ENCODE data around the gene C19orf25.
"Not testable (repeated sequence)": the region's sequence is repeated elsewhere in the genome, so short reads cannot be mapped to it uniquely, and the experiment has no call there.

Gene C19orf25

GRCh38 chr19:1505991-1506881 lies 27.2 kb upstream of the C19orf25 start:
- Histone ChIP-seq H3K9ac (ENCODE audit: low read depth in 1 of 2, low read length in 2 of 2) (no peak overlapping the region), H3K27me3 (ENCODE audit: control insufficient read depth in 1 of 2, insufficient read depth in 2 of 2, low read length in 2 of 2) (peaks cover 5 to 13% of the 10 kb centered on the region in 2 donors), H3K4me1 (ENCODE audit: control insufficient read depth in 1 of 2, insufficient read depth in 2 of 2, low read length in 2 of 2) (peaks cover 19 to 32% of the 10 kb centered on the region in 2 donors), H3K4me3 (ENCODE audit: low read depth in 1 of 2, low read length in 2 of 2) (no peak overlapping the region), H3K27ac (ENCODE audit: low read depth, low read length) (no peak overlapping the region), H3K9me3 (ENCODE audit: control insufficient read depth in 1 of 2, low read length in 2 of 2) (no peaks in the 10 kb centered on the region), H3K36me3 (ENCODE audit: control insufficient read depth in 1 of 2, insufficient read depth in 2 of 2, low read length in 2 of 2) (peaks cover 0 to 5% of the 10 kb centered on the region in 2 donors)

DNA sequence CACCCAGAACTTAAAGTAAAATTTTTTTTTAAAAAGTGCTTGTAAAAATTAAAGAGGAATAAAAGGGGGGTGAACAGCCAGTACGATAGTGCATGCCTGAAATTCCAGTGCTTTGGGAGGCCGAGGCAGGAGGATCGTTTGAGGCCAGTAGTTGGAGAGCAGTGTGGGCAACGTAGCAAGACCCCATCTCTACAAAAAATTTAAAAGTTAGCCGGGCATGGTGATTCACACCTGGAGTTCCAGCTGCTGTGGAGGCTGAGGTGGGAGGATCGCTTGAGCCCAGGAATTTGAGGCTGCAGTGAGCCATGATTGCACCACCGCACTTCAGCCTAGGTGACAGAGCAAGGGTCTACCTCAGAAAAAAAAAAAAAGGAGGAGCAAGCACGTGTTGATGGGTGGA lies 26.0 kb upstream of the C19orf25 start:
- Histone ChIP-seq H3K36me3 (ENCODE audit: control insufficient read depth in 1 of 2, insufficient read depth in 2 of 2, low read length in 2 of 2) (peaks cover 0 to 5% of the 10 kb centered on the region in 2 donors), H3K4me1 (ENCODE audit: control insufficient read depth in 1 of 2, insufficient read depth in 2 of 2, low read length in 2 of 2) (peaks cover 10 to 23% of the 10 kb centered on the region in 2 donors), H3K9me3 (ENCODE audit: control insufficient read depth in 1 of 2, low read length in 2 of 2) (no peaks in the 10 kb centered on the region), H3K9ac (ENCODE audit: low read depth in 1 of 2, low read length in 2 of 2) (no peak overlapping the region), H3K27me3 (ENCODE audit: control insufficient read depth in 1 of 2, insufficient read depth in 2 of 2, low read length in 2 of 2) (peaks cover 5 to 13% of the 10 kb centered on the region in 2 donors), H3K27ac (ENCODE audit: low read depth, low read length) (no peak overlapping the region), H3K4me3 (ENCODE audit: low read depth in 1 of 2, low read length in 2 of 2) (no peak overlapping the region)

- Histone ChIP-seq H3K4me3 (ENCODE audit: low read depth in 1 of 2, low read length in 2 of 2) (peak overlapping the region in 1 of 2 donors; percentile 50), H3K27me3 (ENCODE audit: control insufficient read depth in 1 of 2, insufficient read depth in 2 of 2, low read length in 2 of 2) (peaks cover 5 to 13% of the 10 kb centered on the region in 2 donors), H3K9me3 (ENCODE audit: control insufficient read depth in 1 of 2, low read length in 2 of 2) (no peaks in the 10 kb centered on the region), H3K4me1 (ENCODE audit: control insufficient read depth in 1 of 2, insufficient read depth in 2 of 2, low read length in 2 of 2) (peaks cover 5 to 18% of the 10 kb centered on the region in 2 donors), H3K27ac (ENCODE audit: low read depth, low read length) (no peak overlapping the region), H3K36me3 (ENCODE audit: control insufficient read depth in 1 of 2, insufficient read depth in 2 of 2, low read length in 2 of 2) (peaks cover 0 to 5% of the 10 kb centered on the region in 2 donors), H3K9ac (ENCODE audit: low read depth in 1 of 2, low read length in 2 of 2) (no peak overlapping the region)
Measured at GRCh38 chr19:1503925-1504773, 25.1 kb upstream of the C19orf25 start.

- no peaks in the 10 kb centered on the region for H3K9me3 ChIP-seq (ENCODE audit: control insufficient read depth in 1 of 2, low read length in 2 of 2)
- H3K9ac ChIP-seq (ENCODE audit: low read depth in 1 of 2, low read length in 2 of 2), result peak overlapping the region; percentile 0 to 5
- H3K36me3 ChIP-seq (ENCODE audit: control insufficient read depth in 1 of 2, insufficient read depth in 2 of 2, low read length in 2 of 2), result peaks cover 0 to 5% of the 10 kb centered on the region in 2 donors
- no peak overlapping the region for H3K27ac ChIP-seq (ENCODE audit: low read depth, low read length)
- H3K4me1 ChIP-seq (ENCODE audit: control insufficient read depth in 1 of 2, insufficient read depth in 2 of 2, low read length in 2 of 2), result peaks cover 1 to 14% of the 10 kb centered on the region in 2 donors
- peak overlapping the region; percentile 43 to 50 for H3K4me3 ChIP-seq (ENCODE audit: low read depth in 1 of 2, low read length in 2 of 2)
- peaks cover 5 to 13% of the 10 kb centered on the region in 2 donors for H3K27me3 ChIP-seq (ENCODE audit: control insufficient read depth in 1 of 2, insufficient read depth in 2 of 2, low read length in 2 of 2)
Measured at GRCh38 chr19:1503089-1503924, 24.3 kb upstream of the C19orf25 start.

GRCh38 chr19:1502433-1503088 lies 23.5 kb upstream of the C19orf25 start:
- H3K27me3 ChIP-seq (ENCODE audit: control insufficient read depth in 1 of 2, insufficient read depth in 2 of 2, low read length in 2 of 2), result peaks cover 5 to 13% of the 10 kb centered on the region in 2 donors

GRCh38 chr19:1501200-1501595 lies 22.2 kb upstream of the C19orf25 start:
- Histone ChIP-seq H3K4me3 (ENCODE audit: low read depth in 1 of 2, low read length in 2 of 2) (peak overlapping the region; percentile 17 to 50), H3K27ac (ENCODE audit: low read depth, low read length) (peak overlapping the region; percentile 75), H3K36me3 (ENCODE audit: control insufficient read depth in 1 of 2, insufficient read depth in 2 of 2, low read length in 2 of 2) (peaks cover 0 to 9% of the 10 kb centered on the region in 2 donors), H3K4me1 (ENCODE audit: control insufficient read depth in 1 of 2, insufficient read depth in 2 of 2, low read length in 2 of 2) (peaks cover 0 to 8% of the 10 kb centered on the region in 2 donors), H3K9ac (ENCODE audit: low read depth in 1 of 2, low read length in 2 of 2) (no peak overlapping the region), H3K27me3 (ENCODE audit: control insufficient read depth in 1 of 2, insufficient read depth in 2 of 2, low read length in 2 of 2) (peaks cover 8 to 13% of the 10 kb centered on the region in 2 donors), H3K9me3 (ENCODE audit: control insufficient read depth in 1 of 2, low read length in 2 of 2) (no peaks in the 10 kb centered on the region)

More at GRCh38 chr19:1502433-1503088, 23.5 kb upstream of the C19orf25 start:
- Histone ChIP-seq H3K4me1 (ENCODE audit: control insufficient read depth in 1 of 2, insufficient read depth in 2 of 2, low read length in 2 of 2) (peaks cover 0 to 13% of the 10 kb centered on the region in 2 donors), H3K36me3 (ENCODE audit: control insufficient read depth in 1 of 2, insufficient read depth in 2 of 2, low read length in 2 of 2) (peaks cover 0 to 5% of the 10 kb centered on the region in 2 donors), H3K9me3 (ENCODE audit: control insufficient read depth in 1 of 2, low read length in 2 of 2) (no peaks in the 10 kb centered on the region), H3K4me3 (ENCODE audit: low read depth in 1 of 2, low read length in 2 of 2) (peak overlapping the region in 1 of 2 donors; percentile 43), H3K27ac (ENCODE audit: low read depth, low read length) (no peak overlapping the region), H3K9ac (ENCODE audit: low read depth in 1 of 2, low read length in 2 of 2) (no peak overlapping the region)

- not testable (repeated sequence) for H3K36me3 ChIP-seq (ENCODE audit: control insufficient read depth in 1 of 2, insufficient read depth in 2 of 2, low read length in 2 of 2); H3K9me3 ChIP-seq (ENCODE audit: control insufficient read depth in 1 of 2, low read length in 2 of 2); H3K27ac ChIP-seq (ENCODE audit: low read depth, low read length); H3K9ac ChIP-seq (ENCODE audit: low read depth in 1 of 2, low read length in 2 of 2); H3K4me3 ChIP-seq (ENCODE audit: low read depth in 1 of 2, low read length in 2 of 2)
- Histone ChIP-seq H3K27me3 (ENCODE audit: control insufficient read depth in 1 of 2, insufficient read depth in 2 of 2, low read length in 2 of 2) (peaks cover 8 to 11% of the 10 kb centered on the region in 2 donors), H3K4me1 (ENCODE audit: control insufficient read depth in 1 of 2, insufficient read depth in 2 of 2, low read length in 2 of 2) (peaks cover 6 to 16% of the 10 kb centered on the region in 2 donors)
Measured at GRCh38 chr19:1499231-1499630, 20.2 kb upstream of the C19orf25 start.

DNA sequence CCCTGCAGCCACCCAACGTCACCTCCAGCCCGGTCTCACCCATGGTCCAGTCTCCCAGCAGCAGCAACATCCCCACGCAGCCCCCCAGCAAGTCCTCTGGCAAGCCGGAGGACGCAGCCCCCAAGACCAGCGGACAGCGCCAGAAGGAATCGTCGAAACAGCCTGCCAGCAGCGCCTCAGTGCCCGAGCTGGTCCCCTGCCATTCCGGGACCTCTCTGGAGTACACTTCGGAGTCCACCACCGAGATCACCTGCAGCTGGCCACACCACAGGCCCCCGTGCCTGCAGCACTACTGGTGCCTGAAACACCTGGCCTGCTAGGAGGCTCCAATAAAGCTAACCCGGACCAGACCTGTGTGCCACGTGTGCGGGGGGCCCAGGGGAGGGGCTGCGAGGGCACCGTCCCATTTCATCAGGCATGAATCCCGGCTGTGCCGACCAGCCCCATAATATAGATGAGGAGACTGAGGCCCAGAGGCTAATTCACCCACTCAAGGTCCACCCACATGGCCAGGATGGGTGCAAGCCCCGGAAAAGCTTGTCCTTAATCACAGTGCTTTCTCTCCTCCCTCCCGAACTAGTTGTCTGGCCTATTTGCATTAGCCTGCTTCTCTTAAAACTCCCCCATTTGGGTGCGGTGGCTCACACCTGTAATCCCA lies 18.7 kb upstream of the C19orf25 start:
- H3K4me1 ChIP-seq (ENCODE audit: control insufficient read depth in 1 of 2, insufficient read depth in 2 of 2, low read length in 2 of 2), result peaks cover 22 to 23% of the 10 kb centered on the region in 2 donors
- no peak overlapping the region for H3K9ac ChIP-seq (ENCODE audit: low read depth in 1 of 2, low read length in 2 of 2)
- H3K27ac ChIP-seq (ENCODE audit: low read depth, low read length), result no peak overlapping the region
- H3K9me3 ChIP-seq (ENCODE audit: control insufficient read depth in 1 of 2, low read length in 2 of 2), result no peaks in the 10 kb centered on the region
- peaks cover 0 to 4% of the 10 kb centered on the region in 2 donors for H3K36me3 ChIP-seq (ENCODE audit: control insufficient read depth in 1 of 2, insufficient read depth in 2 of 2, low read length in 2 of 2)
- peaks cover 0 to 3% of the 10 kb centered on the region in 2 donors for H3K27me3 ChIP-seq (ENCODE audit: control insufficient read depth in 1 of 2, insufficient read depth in 2 of 2, low read length in 2 of 2)
- H3K4me3 ChIP-seq (ENCODE audit: low read depth in 1 of 2, low read length in 2 of 2), result no peak overlapping the region
